ENCODE results near the gene EMCN.

DNA sequence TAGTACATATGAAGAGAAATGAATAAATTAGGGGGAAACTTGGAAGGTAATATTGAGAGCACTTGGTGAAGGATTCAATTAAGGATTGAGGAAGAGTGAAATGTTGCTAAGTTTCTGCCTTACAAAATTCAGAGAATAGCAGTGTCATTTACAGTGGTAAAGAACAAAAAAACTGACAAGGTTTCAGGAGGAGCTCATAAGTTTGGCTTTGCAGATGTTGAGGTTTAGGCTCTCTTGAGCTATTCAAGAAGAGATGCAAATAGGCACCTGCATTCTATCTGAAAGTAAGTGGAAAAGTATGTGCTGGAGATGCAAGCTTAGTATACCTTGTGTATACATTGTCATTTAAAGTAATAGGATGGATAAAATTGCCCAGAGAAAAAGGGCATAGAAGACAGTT lies 22.3 kb upstream of the EMCN start:
- TF ChIP-seq, protein P1, sequence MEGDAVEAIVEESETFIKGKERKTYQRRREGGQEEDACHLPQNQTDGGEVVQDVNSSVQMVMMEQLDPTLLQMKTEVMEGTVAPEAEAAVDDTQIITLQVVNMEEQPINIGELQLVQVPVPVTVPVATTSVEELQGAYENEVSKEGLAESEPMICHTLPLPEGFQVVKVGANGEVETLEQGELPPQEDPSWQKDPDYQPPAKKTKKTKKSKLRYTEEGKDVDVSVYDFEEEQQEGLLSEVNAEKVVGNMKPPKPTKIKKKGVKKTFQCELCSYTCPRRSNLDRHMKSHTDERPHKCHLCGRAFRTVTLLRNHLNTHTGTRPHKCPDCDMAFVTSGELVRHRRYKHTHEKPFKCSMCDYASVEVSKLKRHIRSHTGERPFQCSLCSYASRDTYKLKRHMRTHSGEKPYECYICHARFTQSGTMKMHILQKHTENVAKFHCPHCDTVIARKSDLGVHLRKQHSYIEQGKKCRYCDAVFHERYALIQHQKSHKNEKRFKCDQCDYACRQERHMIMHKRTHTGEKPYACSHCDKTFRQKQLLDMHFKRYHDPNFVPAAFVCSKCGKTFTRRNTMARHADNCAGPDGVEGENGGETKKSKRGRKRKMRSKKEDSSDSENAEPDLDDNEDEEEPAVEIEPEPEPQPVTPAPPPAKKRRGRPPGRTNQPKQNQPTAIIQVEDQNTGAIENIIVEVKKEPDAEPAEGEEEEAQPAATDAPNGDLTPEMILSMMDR (IDR thresholded peaks at IDR 0.05; ENCODE audit: insufficient read depth, low read depth, low read length) = no peak
- no peak for TF ChIP-seq EZH2 (IDR thresholded peaks at IDR 0.05; ENCODE audit: insufficient read depth, low read length)
